Subcutaneous abdominal adipose tissue (tissue), 5 donors: ENCODE results near the gene TLNRD1.
A peak's percentile ranks its signal among the peaks of the same experiment; 100 is the strongest.

Experiments
- H3K27ac ChIP-seq: one replicate; pipeline ENCODE4 v1.7.0; 2013; ENCODE audit warnings: low read depth, mild to moderate bottlenecking, inconsistent platforms, low read length, moderate library complexity
- H3K27me3 ChIP-seq, 5 donors: one replicate each; pipeline ENCODE4 v1.7.0; 2013; ENCODE audit warnings: low read length in 5 of 5, inconsistent platforms in 1 of 5; ENCODE audit not compliant: control insufficient read depth in 5 of 5, insufficient read depth in 4 of 5
- H3K36me3 ChIP-seq, 5 donors: one replicate each; pipeline ENCODE4 v1.7.0; 2013; ENCODE audit warnings: low read length in 5 of 5; ENCODE audit not compliant: control insufficient read depth in 5 of 5, insufficient read depth in 5 of 5
- H3K4me1 ChIP-seq, 5 donors: one replicate each; pipeline ENCODE4 v1.7.0; 2013; ENCODE audit warnings: low read length in 5 of 5, mild to moderate bottlenecking in 3 of 5, moderate library complexity in 1 of 5; ENCODE audit not compliant: control insufficient read depth in 5 of 5, insufficient read depth in 5 of 5
- H3K4me3 ChIP-seq, 5 donors: one replicate each; pipeline ENCODE4 v1.7.0; 2013; ENCODE audit warnings: low read length in 5 of 5, low read depth in 1 of 5
- H3K9ac ChIP-seq, 5 donors: one replicate each; pipeline ENCODE4 v1.7.0; 2013; ENCODE audit warnings: low read length in 5 of 5, mild to moderate bottlenecking in 4 of 5, moderate library complexity in 3 of 5
- H3K9me3 ChIP-seq, 5 donors: one replicate each; pipeline ENCODE4 v1.7.0; 2013; ENCODE audit warnings: low read length in 5 of 5; ENCODE audit not compliant: control insufficient read depth in 5 of 5
- donor health status: healthy.
- donor health status: healthy.
- donor health status: healthy.
- donor health status: healthy.
- donor health status: healthy.

The TLNRD1 gene

GRCh38 chr15:81000144-81000623 lies 539 bp upstream of the TLNRD1 start:
- peak overlapping the region; percentile 97 for H3K27ac ChIP-seq
- peak overlapping the region; percentile 81 to 89 (median 84) for H3K4me3 ChIP-seq
- peaks cover 0 to 5% (median 3%) of the 10 kb centered on the region in 5 donors for H3K9me3 ChIP-seq
- H3K36me3 ChIP-seq = peaks cover 5 to 13% (median 9%) of the 10 kb centered on the region in 5 donors
- H3K27me3 ChIP-seq = no peaks in the 10 kb centered on the region
- H3K9ac ChIP-seq = peak overlapping the region; percentile 85 to 96 (median 93)
- H3K4me1 ChIP-seq = peaks cover 6 to 50% (median 42%) of the 10 kb centered on the region in 5 donors

GRCh38 chr15:81001152-81002008 lies 657 bp downstream of the TLNRD1 start:
- H3K4me3 ChIP-seq = peak overlapping the region in 4 of 5 donors; percentile 81 to 89 (median 84)
- H3K27me3 ChIP-seq = no peaks in the 10 kb centered on the region
- H3K4me1 ChIP-seq = peaks cover 6 to 62% (median 53%) of the 10 kb centered on the region in 5 donors
- H3K9me3 ChIP-seq = peaks cover 0 to 2% (median 2%) of the 10 kb centered on the region in 5 donors
- peak overlapping the region in 4 of 5 donors; percentile 66 to 96 (median 92) for H3K9ac ChIP-seq
- H3K36me3 ChIP-seq = peaks cover 5 to 13% (median 9%) of the 10 kb centered on the region in 5 donors
- H3K27ac ChIP-seq = peak overlapping the region; percentile 97

- peaks cover 6 to 62% (median 56%) of the 10 kb centered on the region in 5 donors for H3K4me1 ChIP-seq
Observed at GRCh38 chr15:81002009-81002330, 1.2 kb downstream of the TLNRD1 start.

GRCh38 chr15:81002331-81003096 lies 1.8 kb downstream of the TLNRD1 start:
- Histone ChIP-seq H3K9me3 (no peaks in the 10 kb centered on the region), H3K27me3 (no peaks in the 10 kb centered on the region), H3K27ac (peak overlapping the region; percentile 97), H3K9ac (peak overlapping the region; percentile 48 to 96 (median 71)), H3K36me3 (peaks cover 5 to 13% (median 9%) of the 10 kb centered on the region in 5 donors), H3K4me3 (peak overlapping the region in 4 of 5 donors; percentile 81 to 89 (median 84)), H3K4me1 (peaks cover 6 to 62% (median 57%) of the 10 kb centered on the region in 5 donors)

More at GRCh38 chr15:81002009-81002330, 1.2 kb downstream of the TLNRD1 start:
- Histone ChIP-seq H3K27me3 (no peaks in the 10 kb centered on the region), H3K9me3 (no peaks in the 10 kb centered on the region), H3K27ac (peak overlapping the region; percentile 97), H3K9ac (peak overlapping the region; percentile 48 to 96 (median 73)), H3K36me3 (peaks cover 5 to 13% (median 9%) of the 10 kb centered on the region in 5 donors), H3K4me3 (peak overlapping the region in 4 of 5 donors; percentile 81 to 89 (median 84))

DNA sequence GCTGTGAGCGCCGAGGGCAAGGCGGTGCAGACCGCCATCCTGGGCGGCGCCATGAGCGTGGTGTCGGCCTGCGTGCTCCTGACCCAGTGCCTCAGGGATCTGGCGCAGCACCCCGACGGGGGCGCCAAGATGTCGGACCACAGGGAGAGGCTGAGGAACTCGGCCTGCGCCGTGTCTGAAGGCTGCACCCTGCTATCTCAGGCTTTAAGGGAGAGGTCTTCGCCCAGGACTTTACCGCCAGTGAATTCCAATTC lies 2.3 kb downstream of the TLNRD1 start:
- no peak overlapping the region for H3K9ac ChIP-seq
- H3K27ac ChIP-seq = peak overlapping the region; percentile 73
- no peaks in the 10 kb centered on the region for H3K9me3 ChIP-seq
- peak overlapping the region; percentile 36 to 89 (median 84) for H3K4me3 ChIP-seq
- H3K4me1 ChIP-seq = peaks cover 6 to 63% (median 59%) of the 10 kb centered on the region in 5 donors
- peaks cover 5 to 13% (median 9%) of the 10 kb centered on the region in 5 donors for H3K36me3 ChIP-seq
- no peaks in the 10 kb centered on the region for H3K27me3 ChIP-seq

- peak overlapping the region; percentile 73 for H3K27ac ChIP-seq
- no peak overlapping the region for H3K4me3 ChIP-seq
- H3K9ac ChIP-seq = peak overlapping the region in 2 of 5 donors; percentile 51 to 52
- no peaks in the 10 kb centered on the region for H3K27me3 ChIP-seq
- H3K9me3 ChIP-seq = no peaks in the 10 kb centered on the region
- peaks cover 6 to 55% (median 47%) of the 10 kb centered on the region in 5 donors for H3K4me1 ChIP-seq
- H3K36me3 ChIP-seq = peaks cover 5 to 13% (median 9%) of the 10 kb centered on the region in 5 donors
Observed at GRCh38 chr15:81006124-81006523, 5.4 kb downstream of the TLNRD1 start.

- H3K9ac ChIP-seq = no peak overlapping the region
- H3K36me3 ChIP-seq = peaks cover 5 to 12% (median 9%) of the 10 kb centered on the region in 5 donors
- no peak overlapping the region for H3K27ac ChIP-seq
- no peaks in the 10 kb centered on the region for H3K27me3 ChIP-seq
- no peak overlapping the region for H3K4me3 ChIP-seq
- H3K4me1 ChIP-seq = peaks cover 6 to 54% (median 48%) of the 10 kb centered on the region in 5 donors
- no peaks in the 10 kb centered on the region for H3K9me3 ChIP-seq
Observed at GRCh38 chr15:81007428-81008064, 6.8 kb downstream of the TLNRD1 start.

DNA sequence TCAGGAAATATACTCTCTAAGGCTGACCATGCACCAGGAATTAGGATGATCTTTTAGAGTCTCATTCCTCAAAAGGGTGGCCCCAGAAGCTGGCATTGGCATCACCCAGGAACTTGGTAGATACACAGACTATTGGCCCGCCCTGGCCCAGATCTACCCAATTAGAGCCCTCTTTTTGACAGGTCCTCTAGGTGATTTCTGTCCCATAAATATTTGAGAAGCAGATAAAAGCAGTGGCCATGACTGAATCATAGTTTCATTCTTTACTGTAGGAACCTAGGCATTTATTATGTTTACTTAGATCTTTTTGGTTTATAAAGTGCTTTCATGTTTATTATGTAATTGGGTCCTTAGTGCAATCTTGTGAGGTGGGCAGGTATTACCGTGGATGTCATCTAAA lies 7.6 kb downstream of the TLNRD1 start:
- no peaks in the 10 kb centered on the region for H3K9me3 ChIP-seq
- H3K27ac ChIP-seq = no peak overlapping the region
- H3K36me3 ChIP-seq = peaks cover 0 to 9% (median 4%) of the 10 kb centered on the region in 5 donors
- H3K4me3 ChIP-seq = no peak overlapping the region
- H3K27me3 ChIP-seq = no peaks in the 10 kb centered on the region
- H3K9ac ChIP-seq = no peak overlapping the region
- H3K4me1 ChIP-seq = peaks cover 6 to 53% (median 46%) of the 10 kb centered on the region in 5 donors

DNA sequence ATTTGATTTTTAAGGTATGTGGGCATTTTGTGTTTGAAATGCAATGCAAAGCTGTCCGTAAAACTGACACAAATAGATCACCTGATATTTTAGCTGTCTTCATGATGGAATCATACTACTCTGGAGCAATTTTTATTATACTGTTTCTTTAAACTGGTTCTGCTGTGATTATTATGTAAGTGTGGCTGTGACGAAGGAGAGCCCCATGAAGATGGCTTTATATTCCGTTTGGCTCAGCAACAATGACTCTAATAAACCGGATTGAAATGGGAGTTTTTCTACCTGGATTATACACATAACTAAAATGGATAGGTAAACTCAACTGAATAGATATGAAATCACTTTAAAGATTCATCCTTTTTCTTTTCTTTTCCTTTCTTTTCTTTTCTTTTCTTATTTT lies 9.4 kb downstream of the TLNRD1 start:
- Histone ChIP-seq H3K9me3 (no peaks in the 10 kb centered on the region), H3K9ac (no peak overlapping the region), H3K36me3 (no peaks in the 10 kb centered on the region), H3K27me3 (peaks cover 0 to 3% (median 0%) of the 10 kb centered on the region in 5 donors), H3K4me1 (peaks cover 8 to 53% (median 43%) of the 10 kb centered on the region in 5 donors), H3K4me3 (no peak overlapping the region), H3K27ac (no peak overlapping the region)
